DND-41 (cell line): ENCODE results near the gene ABCB9.

Source experiments
- EZH2 ChIP-seq: IDR thresholded peaks from 3 replicates; pipeline ENCODE4 v1.6.1; 2012; ENCODE audit warnings: borderline replicate concordance, low read depth, mild to moderate bottlenecking, moderate library complexity, low read length, inconsistent platforms; ENCODE audit not compliant: severe bottlenecking
- TF ChIP-seq, protein P1 (sequence below): IDR thresholded peaks from 2 replicates; pipeline ENCODE4 v1.5.1; 2012; ENCODE audit warnings: borderline replicate concordance, low read length, moderate library complexity, mild to moderate bottlenecking; ENCODE audit not compliant: poor library complexity, severe bottlenecking; ENCODE audit errors: extremely low read depth

DNA sequence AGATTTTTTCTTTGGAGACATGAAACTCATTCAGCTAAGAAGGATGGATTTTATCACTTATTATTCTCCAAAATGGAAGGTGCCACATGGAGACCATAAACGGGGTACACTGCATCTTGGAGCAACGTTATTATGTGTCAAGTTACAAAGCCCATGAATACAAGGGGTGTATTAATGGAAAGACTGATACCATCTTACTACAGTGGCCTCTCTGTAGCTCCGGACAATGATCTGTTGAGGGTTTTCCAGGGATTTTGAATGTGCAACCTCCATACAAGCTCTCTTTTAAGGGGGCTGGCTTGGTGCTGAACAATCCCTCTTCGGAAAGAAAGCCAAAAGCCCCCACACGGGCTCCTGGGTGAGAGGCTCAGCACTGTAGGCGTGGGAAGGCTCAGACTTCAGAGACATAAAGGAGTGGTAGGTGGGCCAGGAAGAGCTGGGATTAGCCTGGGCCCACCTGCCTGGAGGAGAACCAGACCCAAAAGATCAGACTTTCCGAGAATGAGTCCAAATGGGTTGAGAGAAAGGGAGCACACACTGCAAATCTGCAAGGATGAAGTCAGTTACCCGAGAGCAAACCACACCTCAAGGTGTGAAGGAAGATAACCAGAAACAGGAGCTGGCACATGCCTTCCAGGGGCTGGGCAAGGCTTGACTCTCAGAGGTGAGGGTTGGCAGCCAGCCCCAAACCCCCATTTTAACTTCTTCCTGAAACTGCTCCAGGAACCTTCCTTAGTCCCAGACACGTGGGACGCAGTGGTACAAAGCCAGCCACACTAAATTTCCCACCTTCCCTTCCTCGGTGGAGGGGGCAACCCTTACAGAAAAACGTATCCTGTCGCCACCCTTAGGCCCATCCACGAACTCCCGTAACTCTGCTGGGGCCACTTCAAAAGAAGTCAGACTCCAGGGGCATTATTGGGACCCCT is 71.8 kb downstream of the ABCB9 start:
- TF ChIP-seq, protein P1, sequence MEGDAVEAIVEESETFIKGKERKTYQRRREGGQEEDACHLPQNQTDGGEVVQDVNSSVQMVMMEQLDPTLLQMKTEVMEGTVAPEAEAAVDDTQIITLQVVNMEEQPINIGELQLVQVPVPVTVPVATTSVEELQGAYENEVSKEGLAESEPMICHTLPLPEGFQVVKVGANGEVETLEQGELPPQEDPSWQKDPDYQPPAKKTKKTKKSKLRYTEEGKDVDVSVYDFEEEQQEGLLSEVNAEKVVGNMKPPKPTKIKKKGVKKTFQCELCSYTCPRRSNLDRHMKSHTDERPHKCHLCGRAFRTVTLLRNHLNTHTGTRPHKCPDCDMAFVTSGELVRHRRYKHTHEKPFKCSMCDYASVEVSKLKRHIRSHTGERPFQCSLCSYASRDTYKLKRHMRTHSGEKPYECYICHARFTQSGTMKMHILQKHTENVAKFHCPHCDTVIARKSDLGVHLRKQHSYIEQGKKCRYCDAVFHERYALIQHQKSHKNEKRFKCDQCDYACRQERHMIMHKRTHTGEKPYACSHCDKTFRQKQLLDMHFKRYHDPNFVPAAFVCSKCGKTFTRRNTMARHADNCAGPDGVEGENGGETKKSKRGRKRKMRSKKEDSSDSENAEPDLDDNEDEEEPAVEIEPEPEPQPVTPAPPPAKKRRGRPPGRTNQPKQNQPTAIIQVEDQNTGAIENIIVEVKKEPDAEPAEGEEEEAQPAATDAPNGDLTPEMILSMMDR: no peak
- TF ChIP-seq EZH2: no peak
